HG02973 (cell line): ENCODE results near the gene ARHGAP45.
A peak's percentile ranks its signal among the peaks of the same experiment; 100 is the strongest.

Experiments
- ATAC-seq: cut with Tn5 transposase; IDR thresholded peaks from one replicate; pipeline ENCODE4 v1.9.1; 2021; ENCODE audit warnings: moderate library complexity; ENCODE audit not compliant: unreplicated experiment

Gene ARHGAP45

GRCh38 chr19:1068009-1069001 lies 1.3 kb downstream of the ARHGAP45 start:
- no peak for ATAC-seq

- no peak for ATAC-seq
Measured at GRCh38 chr19:1069009-1069779, 2.2 kb downstream of the ARHGAP45 start.

- ATAC-seq: no peak
Measured at GRCh38 chr19:1070576-1070930, 3.6 kb downstream of the ARHGAP45 start.

GRCh38 chr19:1070931-1071791 lies 4.2 kb downstream of the ARHGAP45 start:
- no peak for ATAC-seq

GRCh38 chr19:1072371-1073015 lies 5.5 kb downstream of the ARHGAP45 start:
- no peak for ATAC-seq

GRCh38 chr19:1073063-1073955 lies 6.3 kb downstream of the ARHGAP45 start:
- no peak for ATAC-seq

GRCh38 chr19:1073956-1074517 lies 7.1 kb downstream of the ARHGAP45 start:
- no peak for ATAC-seq

GRCh38 chr19:1074544-1075283 lies 7.7 kb downstream of the ARHGAP45 start:
- ATAC-seq: no peak

- ATAC-seq: no peak
Measured at GRCh38 chr19:1076046-1076386, 9.0 kb downstream of the ARHGAP45 start.

GRCh38 chr19:1076951-1077350 lies 10.0 kb downstream of the ARHGAP45 start:
- ATAC-seq: peak; percentile 49

- ATAC-seq: no peak
Measured at GRCh38 chr19:1079566-1080111, 12.7 kb downstream of the ARHGAP45 start.

GRCh38 chr19:1080360-1081161 lies 13.6 kb downstream of the ARHGAP45 start:
- no peak for ATAC-seq

GRCh38 chr19:1081301-1082164 lies 14.6 kb downstream of the ARHGAP45 start:
- no peak for ATAC-seq

GRCh38 chr19:1082165-1082927 lies 15.4 kb downstream of the ARHGAP45 start:
- ATAC-seq: no peak

- ATAC-seq: no peak
Measured at GRCh38 chr19:1082928-1083816, 16.2 kb downstream of the ARHGAP45 start.
